Mesenchymal stem cell (in vitro differentiated cells and primary cell): Measurements from ENCODE around the gene ATP5F1A.

Experiments
- DNase-seq: peaks from one replicate; pipeline ENCODE4 v3.0.0-alpha.2; 2013
- H2AFZ ChIP-seq: one replicate; pipeline ENCODE4 v1.6.1; 2013; ENCODE audit warnings: low read depth, mild to moderate bottlenecking, control low read depth, inconsistent platforms, low read length, moderate library complexity
- H2AK5ac ChIP-seq: 2 replicates; pipeline ENCODE4 v1.6.1; 2013; ENCODE audit warnings: low read length, moderate library complexity, mild to moderate bottlenecking, inconsistent platforms; ENCODE audit not compliant: severe bottlenecking
- H2BK120ac ChIP-seq: one replicate; pipeline ENCODE4 v1.6.1; 2013; ENCODE audit warnings: low read depth, mild to moderate bottlenecking, inconsistent platforms, low read length, moderate library complexity
- H2BK12ac ChIP-seq, 2 experiments: one replicate each; pipeline ENCODE4 v1.6.1; 2013; ENCODE audit warnings: inconsistent platforms in 2 of 2, low read length in 2 of 2, mild to moderate bottlenecking in 2 of 2, moderate library complexity in 2 of 2, control low read depth in 1 of 2
- H2BK15ac ChIP-seq: one replicate; pipeline ENCODE4 v1.6.1; 2013; ENCODE audit warnings: mild to moderate bottlenecking, low read depth, inconsistent platforms; ENCODE audit not compliant: poor library complexity, severe bottlenecking
- H2BK5ac ChIP-seq: 2 replicates; pipeline ENCODE4 v1.6.1; 2013; ENCODE audit warnings: low read depth, mild to moderate bottlenecking, low read length, control low read depth, inconsistent platforms; ENCODE audit not compliant: poor library complexity, severe bottlenecking
- H3K14ac ChIP-seq, 2 experiments: one replicate each; pipeline ENCODE4 v1.6.1; 2013; ENCODE audit warnings: inconsistent platforms in 2 of 2, low read length in 2 of 2, control low read depth in 1 of 2, mild to moderate bottlenecking in 1 of 2, moderate library complexity in 1 of 2
- H3K18ac ChIP-seq, 2 experiments: one replicate each; pipeline ENCODE4 v1.6.1; 2013; ENCODE audit warnings: inconsistent platforms in 2 of 2, low read length in 2 of 2, control low read depth in 1 of 2, low read depth in 1 of 2, mild to moderate bottlenecking in 1 of 2
- H3K23ac ChIP-seq, 2 experiments: one replicate each; pipeline ENCODE4 v1.6.1; 2013; ENCODE audit warnings: inconsistent platforms in 2 of 2, low read length in 2 of 2, mild to moderate bottlenecking in 2 of 2, moderate library complexity in 2 of 2, control low read depth in 1 of 2
- H3K27ac ChIP-seq: 2 replicates; pipeline ENCODE4 v1.5.1; 2013; ENCODE audit warnings: mild to moderate bottlenecking, moderate library complexity, low read length, control low read depth, inconsistent platforms; ENCODE audit not compliant: poor library complexity, severe bottlenecking
- H3K27me3 ChIP-seq, 2 experiments: 2 replicates each; pipeline versions ENCODE4 v1.6.1 to v1.7.0; 2013; ENCODE audit warnings: low read length in 2 of 2, mild to moderate bottlenecking in 2 of 2, moderate library complexity in 2 of 2, control low read depth in 1 of 2, inconsistent platforms in 1 of 2; ENCODE audit not compliant: control insufficient read depth in 1 of 2, insufficient read depth in 1 of 2
- H3K36me3 ChIP-seq, 2 experiments: 2 replicates each; pipeline versions ENCODE4 v1.6.1 to v1.7.0; 2013; ENCODE audit warnings: low read length in 2 of 2, control low read depth in 1 of 2, inconsistent platforms in 1 of 2, low read depth in 1 of 2, mild to moderate bottlenecking in 1 of 2; ENCODE audit not compliant: insufficient read depth in 2 of 2, control insufficient read depth in 1 of 2
- H3K4ac ChIP-seq, 2 experiments: one replicate each; pipeline ENCODE4 v1.6.1; 2013; ENCODE audit warnings: inconsistent platforms in 2 of 2, low read length in 2 of 2, mild to moderate bottlenecking in 2 of 2, moderate library complexity in 2 of 2, control low read depth in 1 of 2, low read depth in 1 of 2
- H3K4me1 ChIP-seq: 2 replicates; pipeline ENCODE4 v1.6.1; 2013; ENCODE audit warnings: low read depth, low read length, control low read depth; ENCODE audit not compliant: control insufficient read depth, insufficient read depth
- H3K4me2 ChIP-seq: 2 replicates; pipeline ENCODE4 v1.6.1; 2013; ENCODE audit warnings: low read length, mild to moderate bottlenecking, inconsistent platforms; ENCODE audit not compliant: poor library complexity, severe bottlenecking
- H3K4me3 ChIP-seq, 2 experiments: 2 replicates each; pipeline versions ENCODE4 v1.5.1 to v1.7.0; 2013; ENCODE audit warnings: low read length in 2 of 2, mild to moderate bottlenecking in 2 of 2, control low read depth in 1 of 2, low read depth in 1 of 2; ENCODE audit not compliant: insufficient read depth in 1 of 2
- H3K79me1 ChIP-seq: replicated peaks from 2 replicates; pipeline ENCODE4 v1.6.1; 2013; ENCODE audit warnings: mild to moderate bottlenecking, control low read depth, low read length, inconsistent platforms; ENCODE audit not compliant: poor library complexity, severe bottlenecking
- H3K9ac ChIP-seq: 2 replicates; pipeline ENCODE4 v1.7.0; 2013; ENCODE audit warnings: mild to moderate bottlenecking, low read length, moderate library complexity
- H3K9me3 ChIP-seq: 2 replicates; pipeline ENCODE4 v1.7.0; 2013; ENCODE audit warnings: mild to moderate bottlenecking, low read length; ENCODE audit not compliant: control insufficient read depth
- H4K8ac ChIP-seq: one replicate; pipeline ENCODE4 v1.6.1; 2013; ENCODE audit warnings: inconsistent platforms, mild to moderate bottlenecking, low read length, moderate library complexity
- H4K91ac ChIP-seq: one replicate; pipeline ENCODE4 v1.6.1; 2013; ENCODE audit warnings: mild to moderate bottlenecking, low read length, inconsistent platforms
- WGBS: methylation state at CpG from one replicate; pipeline ENCODE4 v1.1.7; 2013; ENCODE audit warnings: mixed read lengths; 5-methylcytosine and 5-hydroxymethylcytosine counted together

ATP5F1A gene

DNA sequence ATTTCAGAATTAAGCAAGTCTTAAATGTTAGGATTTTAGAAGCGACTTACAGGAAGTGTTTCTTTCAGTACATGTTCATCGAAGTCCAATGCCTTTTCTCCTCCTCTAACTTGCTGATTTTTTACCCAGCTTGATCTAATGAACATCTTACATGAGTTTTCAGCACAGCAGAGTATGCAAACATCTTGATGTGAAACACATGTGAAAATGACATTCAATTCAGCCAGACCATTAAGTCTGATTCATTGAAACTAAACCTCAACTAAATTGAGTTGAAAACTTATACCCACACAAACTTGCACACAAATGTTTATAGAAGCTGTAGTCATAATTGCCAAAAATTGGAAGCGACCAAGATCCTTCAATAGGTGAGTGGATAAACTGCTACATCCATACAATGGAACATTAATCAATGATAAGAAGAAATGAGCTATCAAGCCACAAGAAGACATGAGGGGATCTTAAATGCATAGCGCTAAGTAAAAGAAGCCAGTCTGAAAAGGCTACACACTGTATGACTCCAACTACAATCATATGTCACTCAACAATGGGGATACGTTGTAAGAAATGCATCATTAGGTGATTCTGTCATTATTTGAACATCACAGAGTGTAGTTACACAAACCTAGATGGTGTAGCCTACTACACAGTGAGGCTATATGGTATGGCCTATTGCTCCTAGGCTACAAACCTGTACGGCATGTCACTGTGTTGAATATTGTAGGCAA lies 44.6 kb downstream of the ATP5F1A start:
- no peak overlapping the region for H3K9ac ChIP-seq
- H3K27ac ChIP-seq, result no peak overlapping the region
- no peak overlapping the region for H4K91ac ChIP-seq
- no peak overlapping the region for H3K4me2 ChIP-seq
- no peak overlapping the region for H2BK12ac ChIP-seq
- no peak overlapping the region for H2BK15ac ChIP-seq
- H3K18ac ChIP-seq, result no peak overlapping the region
- H4K8ac ChIP-seq, result no peak overlapping the region
- peaks cover 13% of the 10 kb centered on the region for H3K4me1 ChIP-seq
- 96% methylated on average over 3 of the region's 6 CpGs for WGBS
- no peaks in the 10 kb centered on the region for H3K36me3 ChIP-seq
- no peak overlapping the region for H2BK120ac ChIP-seq
- H3K23ac ChIP-seq, result no peak overlapping the region
- H2AFZ ChIP-seq, result no peak overlapping the region
- peaks cover 19% of the 10 kb centered on the region for H3K79me1 ChIP-seq
- no peaks in the 10 kb centered on the region for H3K9me3 ChIP-seq
- no peak overlapping the region for H2AK5ac ChIP-seq
- H3K4ac ChIP-seq, result no peak overlapping the region
- no peak for DNase-seq
- H3K27me3 ChIP-seq, result no peaks in the 10 kb centered on the region
- no peak overlapping the region for H2BK5ac ChIP-seq
- H3K4me3 ChIP-seq, result peak overlapping the region in 1 of 2 experiments; percentile 19
- no peak overlapping the region for H3K14ac ChIP-seq

DNA sequence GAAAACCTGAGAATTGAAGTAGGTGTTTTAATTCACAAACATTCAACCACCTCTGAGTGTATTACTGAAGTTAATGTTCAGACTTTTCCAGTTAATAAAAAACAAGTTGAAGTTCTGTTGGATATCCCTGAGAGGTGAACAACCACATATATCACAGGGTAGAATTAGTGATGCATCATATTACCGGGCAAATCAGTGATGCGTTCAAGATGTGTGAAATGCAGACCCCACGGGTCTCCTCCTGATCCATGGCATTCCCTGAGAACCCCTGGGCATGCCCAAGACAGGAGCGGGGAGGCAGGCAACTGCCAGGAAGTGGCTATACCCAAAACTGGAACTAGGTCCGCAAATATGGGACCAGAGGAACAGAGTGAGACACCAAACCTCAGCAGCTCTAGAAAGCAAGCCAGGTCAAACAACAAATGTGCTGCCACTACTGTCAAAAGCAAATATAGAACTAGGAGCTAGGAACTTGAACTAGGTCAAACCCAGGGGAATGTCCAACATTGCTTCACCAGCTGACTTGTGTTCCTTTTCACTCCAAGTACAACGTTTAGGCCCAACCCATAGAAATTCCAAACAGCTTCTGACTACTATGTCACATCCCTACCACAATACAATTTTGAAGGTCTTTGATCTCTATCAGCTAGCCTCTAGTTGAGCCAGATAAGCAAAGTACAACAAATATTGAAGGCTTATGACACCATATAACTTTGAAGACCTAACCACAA lies 46.2 kb downstream of the ATP5F1A start:
- Histone ChIP-seq H3K79me1 (peaks cover 18% of the 10 kb centered on the region), H3K27ac (peak overlapping the region; percentile 83), H3K9me3 (no peaks in the 10 kb centered on the region), H2BK12ac (no peak overlapping the region), H3K27me3 (no peaks in the 10 kb centered on the region), H3K14ac (no peak overlapping the region), H3K9ac (no peak overlapping the region), H2BK120ac (no peak overlapping the region), H2BK5ac (no peak overlapping the region), H3K23ac (no peak overlapping the region), H4K8ac (no peak overlapping the region), H3K4me3 (no peak overlapping the region), H2AK5ac (no peak overlapping the region), H4K91ac (no peak overlapping the region), H3K4me2 (peak overlapping the region; percentile 3), H3K4ac (no peak overlapping the region), H3K4me1 (peaks cover 16% of the 10 kb centered on the region), H3K36me3 (no peaks in the 10 kb centered on the region), H3K18ac (no peak overlapping the region), H2AFZ (no peak overlapping the region), H2BK15ac (no peak overlapping the region)
- WGBS, result 82% methylated on average over 6 of the region's 6 CpGs
- DNase-seq, result peak; percentile 85

- H3K9me3 ChIP-seq, result no peaks in the 10 kb centered on the region
- no peak overlapping the region for H3K9ac ChIP-seq
- H2AFZ ChIP-seq, result no peak overlapping the region
- no peak overlapping the region for H3K4me3 ChIP-seq
- no peak overlapping the region for H2AK5ac ChIP-seq
- peaks cover 18% of the 10 kb centered on the region for H3K79me1 ChIP-seq
- no peak overlapping the region for H3K4me2 ChIP-seq
- H2BK15ac ChIP-seq, result no peak overlapping the region
- no peak overlapping the region for H3K18ac ChIP-seq
- no peak overlapping the region for H2BK120ac ChIP-seq
- no peak overlapping the region for H3K23ac ChIP-seq
- H2BK12ac ChIP-seq, result no peak overlapping the region
- no peak overlapping the region for H3K14ac ChIP-seq
- WGBS, result 100% methylated on average over 3 of the region's 5 CpGs
- no peak overlapping the region for H3K4ac ChIP-seq
- no peak overlapping the region for H4K8ac ChIP-seq
- no peaks in the 10 kb centered on the region for H3K27me3 ChIP-seq
- H2BK5ac ChIP-seq, result no peak overlapping the region
- peaks cover 0 to 3% of the 10 kb centered on the region in 2 experiments for H3K36me3 ChIP-seq
- no peak for DNase-seq
- H4K91ac ChIP-seq, result no peak overlapping the region
- H3K4me1 ChIP-seq, result peaks cover 13% of the 10 kb centered on the region
- no peak overlapping the region for H3K27ac ChIP-seq
These were observed 47.8 kb downstream of the ATP5F1A start for GRCh38 chr18:46050268-46050667.

DNA sequence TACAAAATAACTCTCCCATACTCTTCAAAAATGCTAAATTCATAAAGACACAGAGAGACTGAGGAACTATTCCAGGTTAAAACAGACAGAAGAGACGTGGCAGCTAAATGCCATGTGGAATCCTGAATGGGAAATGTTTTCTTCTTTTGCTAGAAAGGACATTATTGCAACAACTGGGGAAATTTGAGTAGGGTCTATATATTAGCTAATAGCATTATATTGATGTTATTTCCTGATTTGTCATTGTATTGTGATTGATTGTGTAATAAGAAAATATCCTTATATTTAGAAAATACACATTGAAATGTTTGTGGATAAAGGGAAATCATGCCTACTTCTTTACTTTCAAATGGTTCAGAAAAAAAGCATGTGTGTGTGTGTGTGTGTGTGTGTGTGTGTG lies 49.5 kb downstream of the ATP5F1A start:
- WGBS, result 85% methylated on average over 1 of the region's 1 CpG
- Histone ChIP-seq H2BK120ac (no peak overlapping the region), H3K4ac (no peak overlapping the region)

More for the DNA sequence above, 49.5 kb downstream of the ATP5F1A start:
- DNase-seq, result no peak
- H2AK5ac ChIP-seq, result no peak overlapping the region
- peaks cover 14% of the 10 kb centered on the region for H3K79me1 ChIP-seq
- no peak overlapping the region for H2AFZ ChIP-seq
- H3K23ac ChIP-seq, result no peak overlapping the region
- H3K4me2 ChIP-seq, result no peak overlapping the region
- no peak overlapping the region for H3K9ac ChIP-seq
- no peaks in the 10 kb centered on the region for H3K9me3 ChIP-seq
- no peak overlapping the region for H3K14ac ChIP-seq
- no peak overlapping the region for H3K18ac ChIP-seq
- H4K8ac ChIP-seq, result no peak overlapping the region
- H3K27me3 ChIP-seq, result no peaks in the 10 kb centered on the region
- H2BK5ac ChIP-seq, result no peak overlapping the region
- H3K36me3 ChIP-seq, result peaks cover 0 to 3% of the 10 kb centered on the region in 2 experiments
- H2BK15ac ChIP-seq, result no peak overlapping the region
- H2BK12ac ChIP-seq, result no peak overlapping the region
- no peak overlapping the region for H3K4me3 ChIP-seq
- peaks cover 12% of the 10 kb centered on the region for H3K4me1 ChIP-seq
- no peak overlapping the region for H4K91ac ChIP-seq
- no peak overlapping the region for H3K27ac ChIP-seq
